Colonic mucosa (tissue), 4 donors: ENCODE results near the gene BCAS4. TPM values are rescaled to one million over a fixed set of nuclear protein-coding genes. Genes with fewer than 3 reads are reported as not detected.
"Not testable (repeated sequence)": the region's sequence is repeated elsewhere in the genome, so short reads cannot be mapped to it uniquely, and the experiment has no call there.

ENCODE experiments used
- DNase-seq: peaks from one replicate; pipeline ENCODE4 v3.0.0-alpha.2; 2020
- H3K27ac ChIP-seq: fragments of 200-600 bp; one replicate; pipeline ENCODE4 v1.8.0; 2021
- H3K27me3 ChIP-seq: fragments of 200-600 bp; one replicate; pipeline ENCODE4 v1.8.0; 2021
- H3K36me3 ChIP-seq: fragments of 200-600 bp; one replicate; pipeline ENCODE4 v1.8.0; 2021
- H3K4me1 ChIP-seq: fragments of 200-600 bp; one replicate; pipeline ENCODE4 v1.8.0; 2021; ENCODE audit warnings: mild to moderate bottlenecking
- H3K4me3 ChIP-seq: fragments of 200-600 bp; one replicate; pipeline ENCODE4 v1.8.0; 2021
- H3K9ac ChIP-seq, 2 donors: one replicate each; pipeline ENCODE4 v1.7.0; 2013; ENCODE audit warnings: control low read depth in 2 of 2, low read depth in 2 of 2, low read length in 2 of 2
- H3K9me3 ChIP-seq: fragments of 200-600 bp; one replicate; pipeline ENCODE4 v1.8.0; 2021
- CTCF ChIP-seq: fragments of 200-600 bp; IDR thresholded peaks from one replicate; pipeline ENCODE4 v1.8.0; 2022; ENCODE audit warnings: antibody characterized with exemption, mild to moderate bottlenecking
- intact Hi-C: fragments of 100-400 bp; cut with DNase I; formaldehyde crosslinking; loops from one replicate; pipeline ENCODE4 v1.14.1; 2022
- total RNA-seq, 2 donors: library from RNA; stranded (reverse); fragmentation: NEBNext Ultra II Directional in 1 of 2; extraction: Animal tissue kit (Norgen Biotek cat#: 25700) in 1 of 2; gene quantifications; one replicate each; pipeline ENCODE4 v1.2.1, GENCODE V29; 2021
- donor health status: healthy.
- donor health status: DM: no; HTN: no; CAD: no.
- donor health status: DM: no; HTN: no; CAD: no.

BCAS4 gene
- total RNA-seq, 2 donors from 2014 or later = 1.1 to 2.7 TPM

- Histone ChIP-seq H3K9ac (no peak overlapping the region), H3K27ac (no peak overlapping the region), H3K36me3 (no peaks in the 10 kb centered on the region), H3K4me3 (no peak overlapping the region), H3K4me1 (no peaks in the 10 kb centered on the region), H3K27me3 (no peaks in the 10 kb centered on the region), H3K9me3 (no peaks in the 10 kb centered on the region)
- TF ChIP-seq CTCF = no peak
- no peak for DNase-seq
- intact Hi-C loops = no loop called here
Measured at GRCh38 chr20:50876816-50877215, 82.0 kb downstream of the BCAS4 start.

GRCh38 chr20:50877232-50877743 is 82.4 kb downstream of the BCAS4 start:
- Histone ChIP-seq H3K9ac (no peak overlapping the region), H3K4me1 (no peaks in the 10 kb centered on the region), H3K27me3 (no peaks in the 10 kb centered on the region), H3K4me3 (no peak overlapping the region), H3K27ac (no peak overlapping the region), H3K9me3 (no peaks in the 10 kb centered on the region), H3K36me3 (no peaks in the 10 kb centered on the region)
- intact Hi-C loops = no loop called here
- DNase-seq = no peak
- TF ChIP-seq CTCF = no peak

GRCh38 chr20:50879649-50880550 is 85.0 kb downstream of the BCAS4 start:
- intact Hi-C loops = no loop called here
- Histone ChIP-seq H3K9me3 (no peaks in the 10 kb centered on the region), H3K9ac (no peak overlapping the region), H3K4me1 (no peaks in the 10 kb centered on the region), H3K27ac (no peak overlapping the region), H3K27me3 (no peaks in the 10 kb centered on the region), H3K4me3 (no peak overlapping the region), H3K36me3 (no peaks in the 10 kb centered on the region)
- no peak for DNase-seq
- no peak for TF ChIP-seq CTCF

- H3K36me3 ChIP-seq, H3K9ac ChIP-seq, intact Hi-C loops, H3K4me3 ChIP-seq, H3K27me3 ChIP-seq, DNase-seq, H3K27ac ChIP-seq, H3K9me3 ChIP-seq, H3K4me1 ChIP-seq: not testable (repeated sequence)
Measured at GRCh38 chr20:50881759-50882424, 87.0 kb downstream of the BCAS4 start.

- no peaks in the 10 kb centered on the region for H3K4me1 ChIP-seq
- intact Hi-C loops = no loop called here
- H3K9me3 ChIP-seq = no peaks in the 10 kb centered on the region
- H3K9ac ChIP-seq = no peak overlapping the region
- DNase-seq = no peak
- no peaks in the 10 kb centered on the region for H3K27me3 ChIP-seq
- no peaks in the 10 kb centered on the region for H3K36me3 ChIP-seq
- H3K4me3 ChIP-seq = no peak overlapping the region
- no peak overlapping the region for H3K27ac ChIP-seq
- no peak for TF ChIP-seq CTCF
Measured at GRCh38 chr20:50883856-50884255, 89.0 kb downstream of the BCAS4 start.

GRCh38 chr20:50885068-50885467 is 90.2 kb downstream of the BCAS4 start:
- Histone ChIP-seq H3K27ac (no peak overlapping the region), H3K36me3 (no peaks in the 10 kb centered on the region), H3K9ac (no peak overlapping the region), H3K27me3 (no peaks in the 10 kb centered on the region), H3K4me1 (no peaks in the 10 kb centered on the region), H3K4me3 (no peak overlapping the region), H3K9me3 (no peaks in the 10 kb centered on the region)
- DNase-seq = no peak
- intact Hi-C loops = no loop called here
- TF ChIP-seq CTCF = no peak
